SK-N-SH (cell line): ENCODE results near the gene TBX15.

Experiments used
- CHD2 ChIP-seq: fragments of 150-350 bp; IDR thresholded peaks from 2 replicates; pipeline ENCODE4 v1.6.1; 2018; ENCODE audit warnings: low read length; ENCODE audit not compliant: partially characterized antibody
- EP300 ChIP-seq, 2 experiments: IDR thresholded peaks; 2 replicates each; pipeline versions ENCODE4 v1.4.0 to v1.6.1; 2012; ENCODE audit warnings: borderline replicate concordance in 1 of 2, low read depth in 1 of 2, low read length in 1 of 2
- MXI1 ChIP-seq: IDR thresholded peaks from 2 replicates; pipeline ENCODE4 v1.6.1; 2012; ENCODE audit warnings: mild to moderate bottlenecking, low read depth, low read length, improper control_type of control experiment
- POLR2AphosphoS5 ChIP-seq: IDR thresholded peaks from 2 replicates; pipeline ENCODE4 v1.6.1; 2012; ENCODE audit warnings: low read depth, low read length
- RAD21 ChIP-seq: IDR thresholded peaks from 2 replicates; pipeline ENCODE4 v1.6.1; 2012; ENCODE audit warnings: mild to moderate bottlenecking, low read length
- RFX5 ChIP-seq: IDR thresholded peaks from 2 replicates; pipeline ENCODE4 v1.6.1; 2012; ENCODE audit warnings: mild to moderate bottlenecking, improper control_type of control experiment, low read length
- SIN3A ChIP-seq: IDR thresholded peaks from 2 replicates; pipeline ENCODE4 v1.6.1; 2012; ENCODE audit warnings: low read depth, mild to moderate bottlenecking, low read length, moderate library complexity, borderline replicate concordance
- TF ChIP-seq, protein P1 (sequence below): fragments of 200-600 bp; sonication (generic); IDR thresholded peaks from 2 replicates; pipeline ENCODE4 v1.6.1; 2017; ENCODE audit warnings: antibody characterized with exemption, mild to moderate bottlenecking, moderate library complexity
- TF ChIP-seq, protein P2 (sequence below): fragments of 150-350 bp; IDR thresholded peaks from 2 replicates; pipeline ENCODE4 v1.6.1; 2017; ENCODE audit warnings: antibody characterized with exemption, low read length, low read depth, borderline replicate concordance

- no peak for TF ChIP-seq RFX5
- TF ChIP-seq, protein P1, sequence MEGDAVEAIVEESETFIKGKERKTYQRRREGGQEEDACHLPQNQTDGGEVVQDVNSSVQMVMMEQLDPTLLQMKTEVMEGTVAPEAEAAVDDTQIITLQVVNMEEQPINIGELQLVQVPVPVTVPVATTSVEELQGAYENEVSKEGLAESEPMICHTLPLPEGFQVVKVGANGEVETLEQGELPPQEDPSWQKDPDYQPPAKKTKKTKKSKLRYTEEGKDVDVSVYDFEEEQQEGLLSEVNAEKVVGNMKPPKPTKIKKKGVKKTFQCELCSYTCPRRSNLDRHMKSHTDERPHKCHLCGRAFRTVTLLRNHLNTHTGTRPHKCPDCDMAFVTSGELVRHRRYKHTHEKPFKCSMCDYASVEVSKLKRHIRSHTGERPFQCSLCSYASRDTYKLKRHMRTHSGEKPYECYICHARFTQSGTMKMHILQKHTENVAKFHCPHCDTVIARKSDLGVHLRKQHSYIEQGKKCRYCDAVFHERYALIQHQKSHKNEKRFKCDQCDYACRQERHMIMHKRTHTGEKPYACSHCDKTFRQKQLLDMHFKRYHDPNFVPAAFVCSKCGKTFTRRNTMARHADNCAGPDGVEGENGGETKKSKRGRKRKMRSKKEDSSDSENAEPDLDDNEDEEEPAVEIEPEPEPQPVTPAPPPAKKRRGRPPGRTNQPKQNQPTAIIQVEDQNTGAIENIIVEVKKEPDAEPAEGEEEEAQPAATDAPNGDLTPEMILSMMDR = no peak
- TF ChIP-seq, protein P2, sequence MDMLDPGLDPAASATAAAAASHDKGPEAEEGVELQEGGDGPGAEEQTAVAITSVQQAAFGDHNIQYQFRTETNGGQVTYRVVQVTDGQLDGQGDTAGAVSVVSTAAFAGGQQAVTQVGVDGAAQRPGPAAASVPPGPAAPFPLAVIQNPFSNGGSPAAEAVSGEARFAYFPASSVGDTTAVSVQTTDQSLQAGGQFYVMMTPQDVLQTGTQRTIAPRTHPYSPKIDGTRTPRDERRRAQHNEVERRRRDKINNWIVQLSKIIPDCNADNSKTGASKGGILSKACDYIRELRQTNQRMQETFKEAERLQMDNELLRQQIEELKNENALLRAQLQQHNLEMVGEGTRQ = no peak
- no peak for TF ChIP-seq EP300 (IDR thresholded peaks at IDR 0.05; ENCODE audit: borderline replicate concordance in 1 of 2, low read depth in 1 of 2, low read length in 1 of 2)
- TF ChIP-seq SIN3A = no peak
- TF ChIP-seq POLR2AphosphoS5 = no peak
- TF ChIP-seq RAD21 = no peak
- TF ChIP-seq MXI1 = no peak
- no peak for TF ChIP-seq CHD2
Observed at GRCh38 chr1:118948846-118949245, 39.3 kb downstream of the TBX15 start.
